Measurements from ENCODE around the gene SREK1.

Gene SREK1

DNA sequence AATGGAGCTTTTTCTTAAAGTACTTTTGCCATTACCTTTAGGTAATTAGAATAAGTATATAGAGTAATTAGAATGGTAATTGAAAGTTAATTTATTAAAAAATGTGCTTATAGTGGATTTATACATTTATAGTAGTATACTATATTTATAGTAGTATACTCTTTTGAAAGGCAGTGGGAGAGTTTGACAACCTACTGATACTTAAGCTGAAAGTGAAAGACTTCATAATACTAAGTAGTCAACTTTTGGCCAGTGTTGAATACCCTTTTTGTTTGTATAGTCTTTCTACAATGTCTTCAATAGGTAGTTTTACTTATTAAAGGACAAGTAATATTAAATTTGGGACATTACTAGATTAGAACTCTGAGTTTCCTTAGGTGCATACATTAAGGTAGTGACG is 12.9 kb downstream of the SREK1 start:
- no peak overlapping the region for H3K4me2 ChIP-seq (ENCODE audit: insufficient read depth, low read length)
- no peaks in the 10 kb centered on the region for H3K4me1 ChIP-seq (ENCODE audit: insufficient read depth, low read length)
- no peaks in the 10 kb centered on the region for H3K9me3 ChIP-seq (ENCODE audit: insufficient read depth, low read length, severe bottlenecking)
- no peak for TF ChIP-seq EZH2 (IDR thresholded peaks at IDR 0.05; ENCODE audit: borderline replicate concordance, low read depth, low read length, severe bottlenecking)
- TF ChIP-seq, protein P1, sequence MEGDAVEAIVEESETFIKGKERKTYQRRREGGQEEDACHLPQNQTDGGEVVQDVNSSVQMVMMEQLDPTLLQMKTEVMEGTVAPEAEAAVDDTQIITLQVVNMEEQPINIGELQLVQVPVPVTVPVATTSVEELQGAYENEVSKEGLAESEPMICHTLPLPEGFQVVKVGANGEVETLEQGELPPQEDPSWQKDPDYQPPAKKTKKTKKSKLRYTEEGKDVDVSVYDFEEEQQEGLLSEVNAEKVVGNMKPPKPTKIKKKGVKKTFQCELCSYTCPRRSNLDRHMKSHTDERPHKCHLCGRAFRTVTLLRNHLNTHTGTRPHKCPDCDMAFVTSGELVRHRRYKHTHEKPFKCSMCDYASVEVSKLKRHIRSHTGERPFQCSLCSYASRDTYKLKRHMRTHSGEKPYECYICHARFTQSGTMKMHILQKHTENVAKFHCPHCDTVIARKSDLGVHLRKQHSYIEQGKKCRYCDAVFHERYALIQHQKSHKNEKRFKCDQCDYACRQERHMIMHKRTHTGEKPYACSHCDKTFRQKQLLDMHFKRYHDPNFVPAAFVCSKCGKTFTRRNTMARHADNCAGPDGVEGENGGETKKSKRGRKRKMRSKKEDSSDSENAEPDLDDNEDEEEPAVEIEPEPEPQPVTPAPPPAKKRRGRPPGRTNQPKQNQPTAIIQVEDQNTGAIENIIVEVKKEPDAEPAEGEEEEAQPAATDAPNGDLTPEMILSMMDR (IDR thresholded peaks at IDR 0.05; ENCODE audit: borderline replicate concordance, extremely low read depth, low read length, poor library complexity, severe bottlenecking), result no peak
- no peak overlapping the region for H2AFZ ChIP-seq (ENCODE audit: low read depth, low read length)
- no peak overlapping the region for H3K4me3 ChIP-seq (ENCODE audit: low read depth in 1 of 2, low read length in 2 of 2)
- H3K36me3 ChIP-seq (ENCODE audit: insufficient read depth, low read length), result peaks cover 83% of the 10 kb centered on the region
- DNase-seq (no peak), ATAC-seq (ENCODE audit: insufficient read depth, low read depth) (no peak)
- no peak overlapping the region for H3K9ac ChIP-seq (ENCODE audit: low read depth, low read length)
- peaks cover 26% of the 10 kb centered on the region; the same call in 1 of the 2 replicates for H4K20me1 ChIP-seq (ENCODE audit: insufficient read depth, low read length)
- H3K79me2 ChIP-seq (ENCODE audit: insufficient read depth, low read length), result peaks cover 92% of the 10 kb centered on the region
- H3K27me3 ChIP-seq (ENCODE audit: insufficient read depth, low read length, poor library complexity), result no peaks in the 10 kb centered on the region
- no peak overlapping the region for H3K27ac ChIP-seq (ENCODE audit: low read length)

DNA sequence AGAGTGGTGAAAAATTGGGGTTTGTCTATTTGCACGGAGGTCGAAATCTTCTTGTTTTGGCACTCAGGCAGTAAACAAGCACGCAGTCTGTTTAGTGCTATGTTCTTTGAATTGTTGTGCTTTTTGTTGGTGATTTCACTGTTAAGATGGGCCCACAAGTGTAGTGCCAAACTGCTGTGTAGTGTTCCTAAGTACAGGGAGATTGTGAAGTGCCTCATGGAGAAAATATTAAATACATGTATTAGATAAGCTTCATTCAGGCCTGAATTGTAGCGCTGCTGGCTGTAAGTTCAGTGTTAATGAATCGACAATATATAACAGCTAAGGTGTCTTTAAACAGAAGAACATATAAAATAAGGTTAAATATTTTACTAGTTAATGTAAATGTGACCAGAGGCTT is 17.3 kb downstream of the SREK1 start:
- TF ChIP-seq, protein P1 (IDR thresholded peaks at IDR 0.05; ENCODE audit: borderline replicate concordance, extremely low read depth, low read length, poor library complexity, severe bottlenecking), result no peak
- no peak for TF ChIP-seq EZH2 (IDR thresholded peaks at IDR 0.05; ENCODE audit: borderline replicate concordance, low read depth, low read length, severe bottlenecking)
- peaks cover 96% of the 10 kb centered on the region for H3K36me3 ChIP-seq (ENCODE audit: insufficient read depth, low read length)
- peaks cover 62% of the 10 kb centered on the region for H3K79me2 ChIP-seq (ENCODE audit: insufficient read depth, low read length)
- peaks cover 7% of the 10 kb centered on the region; the same call in 1 of the 2 replicates for H4K20me1 ChIP-seq (ENCODE audit: insufficient read depth, low read length)
- H3K9ac ChIP-seq (ENCODE audit: low read depth, low read length), result no peak overlapping the region
- no peak overlapping the region for H3K27ac ChIP-seq (ENCODE audit: low read length)
- no peaks in the 10 kb centered on the region for H3K4me1 ChIP-seq (ENCODE audit: insufficient read depth, low read length)
- H3K9me3 ChIP-seq (ENCODE audit: insufficient read depth, low read length, severe bottlenecking), result no peaks in the 10 kb centered on the region
- no peak overlapping the region for H2AFZ ChIP-seq (ENCODE audit: low read depth, low read length)
- H3K4me2 ChIP-seq (ENCODE audit: insufficient read depth, low read length), result no peak overlapping the region
- DNase-seq (no peak), ATAC-seq (ENCODE audit: insufficient read depth, low read depth) (no peak)
- H3K27me3 ChIP-seq (ENCODE audit: insufficient read depth, low read length, poor library complexity), result no peaks in the 10 kb centered on the region
- no peak overlapping the region for H3K4me3 ChIP-seq (ENCODE audit: low read depth in 1 of 2, low read length in 2 of 2)

DNA sequence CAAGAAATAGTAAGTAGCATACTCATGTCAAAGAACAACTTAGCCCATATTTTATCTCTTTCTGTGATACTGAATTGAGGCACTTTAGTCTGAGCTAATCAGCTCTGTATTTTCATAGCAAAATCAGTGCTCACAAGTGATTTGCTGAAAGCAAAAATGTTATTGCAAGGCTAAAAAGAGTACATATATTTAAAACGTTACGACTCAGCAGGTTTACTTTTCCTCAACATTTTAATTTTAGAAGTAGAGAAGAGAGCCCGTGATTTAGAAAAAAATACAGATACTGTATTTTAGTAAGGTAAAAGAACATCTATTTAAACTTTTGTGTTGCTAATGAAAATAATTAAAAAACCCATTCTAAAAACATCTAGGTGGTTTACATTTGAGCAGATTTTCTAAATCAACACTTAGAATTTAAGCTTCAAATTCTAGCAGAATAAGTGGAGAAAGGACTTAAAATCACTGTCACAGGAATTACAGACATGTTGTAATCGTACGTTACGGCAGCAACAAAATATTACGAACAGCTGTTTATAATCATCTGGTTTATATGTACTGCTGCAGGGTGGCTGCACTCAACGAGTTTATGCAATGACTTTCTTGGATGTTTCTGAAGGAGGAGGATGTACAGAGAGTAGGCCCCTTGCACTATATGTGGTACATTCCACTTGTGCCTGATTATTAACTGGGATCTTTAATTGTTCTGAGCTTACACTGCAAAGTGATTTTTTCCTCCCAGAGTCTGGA is 20.1 kb downstream of the SREK1 start:
- DNase-seq (no peak), ATAC-seq (ENCODE audit: insufficient read depth, low read depth) (no peak)
- Histone ChIP-seq H3K9me3 (ENCODE audit: insufficient read depth, low read length, severe bottlenecking) (no peaks in the 10 kb centered on the region), H3K36me3 (ENCODE audit: insufficient read depth, low read length) (peaks cover 91% of the 10 kb centered on the region), H3K4me2 (ENCODE audit: insufficient read depth, low read length) (no peak overlapping the region), H2AFZ (ENCODE audit: low read depth, low read length) (no peak overlapping the region), H3K27ac (ENCODE audit: low read length) (no peak overlapping the region), H4K20me1 (ENCODE audit: insufficient read depth, low read length) (peaks cover 7% of the 10 kb centered on the region; the same call in 1 of the 2 replicates), H3K4me1 (ENCODE audit: insufficient read depth, low read length) (peaks cover 4% of the 10 kb centered on the region; the same call in 1 of the 2 replicates), H3K4me3 (ENCODE audit: low read depth in 1 of 2, low read length in 2 of 2) (no peak overlapping the region), H3K79me2 (ENCODE audit: insufficient read depth, low read length) (peaks cover 38% of the 10 kb centered on the region), H3K27me3 (ENCODE audit: insufficient read depth, low read length, poor library complexity) (no peaks in the 10 kb centered on the region), H3K9ac (ENCODE audit: low read depth, low read length) (no peak overlapping the region)
- TF ChIP-seq EZH2 (IDR thresholded peaks at IDR 0.05; ENCODE audit: borderline replicate concordance, low read depth, low read length, severe bottlenecking), result no peak
- TF ChIP-seq, protein P1 (IDR thresholded peaks at IDR 0.05; ENCODE audit: borderline replicate concordance, extremely low read depth, low read length, poor library complexity, severe bottlenecking), result no peak

All from DND-41 (cell line).